ENCODE data around the gene PPWD1. TPM values are rescaled to one million over a fixed set of nuclear protein-coding genes. Genes with fewer than 3 reads are reported as not detected.

The PPWD1 gene
- total and polyA plus RNA-seq, 2 donors from 2014 or later = 16.5 to 29.7 TPM

- intact Hi-C loops (cut with DNase I) = no loop called here
- H3K4me3 ChIP-seq (ENCODE audit: low read length in 3 of 3) = no peak overlapping the region
- no peaks in the 10 kb centered on the region for H3K9me3 ChIP-seq (ENCODE audit: control insufficient read depth in 2 of 3, insufficient read depth in 1 of 3, low read length in 3 of 3)
- no peak overlapping the region for H3K9ac ChIP-seq (ENCODE audit: low read length in 3 of 3)
- H3K27ac ChIP-seq (ENCODE audit: low read depth in 2 of 2, low read length in 2 of 2) = no peak overlapping the region
- no peaks in the 10 kb centered on the region for H3K36me3 ChIP-seq (ENCODE audit: control insufficient read depth in 2 of 3, insufficient read depth in 3 of 3, low read length in 3 of 3)
- no peaks in the 10 kb centered on the region for H3K4me1 ChIP-seq (ENCODE audit: control insufficient read depth in 2 of 3, insufficient read depth in 2 of 3, low read depth in 1 of 3, low read length in 3 of 3)
- DNase-seq = no peak
- H3K27me3 ChIP-seq (ENCODE audit: control insufficient read depth, insufficient read depth, low read length) = no peaks in the 10 kb centered on the region
- TF ChIP-seq CTCF (IDR thresholded peaks at IDR 0.05; ENCODE audit: borderline replicate concordance, extremely low read depth, insufficient read depth) = no peak
- no peak for FAIRE-seq
Observed at GRCh38 chr5:65548281-65548680, 14.8 kb upstream of the PPWD1 start.

- no peaks in the 10 kb centered on the region for H3K4me1 ChIP-seq (ENCODE audit: control insufficient read depth in 2 of 3, insufficient read depth in 2 of 3, low read depth in 1 of 3, low read length in 3 of 3)
- TF ChIP-seq CTCF (IDR thresholded peaks at IDR 0.05; ENCODE audit: borderline replicate concordance, extremely low read depth, insufficient read depth) = no peak
- no peak overlapping the region for H3K4me3 ChIP-seq (ENCODE audit: low read length in 3 of 3)
- H3K9ac ChIP-seq (ENCODE audit: low read length in 3 of 3) = no peak overlapping the region
- no peak for DNase-seq
- H3K27me3 ChIP-seq (ENCODE audit: control insufficient read depth, insufficient read depth, low read length) = no peaks in the 10 kb centered on the region
- H3K27ac ChIP-seq (ENCODE audit: low read depth in 2 of 2, low read length in 2 of 2) = no peak overlapping the region
- H3K36me3 ChIP-seq (ENCODE audit: control insufficient read depth in 2 of 3, insufficient read depth in 3 of 3, low read length in 3 of 3) = no peaks in the 10 kb centered on the region
- FAIRE-seq = no peak
- no peaks in the 10 kb centered on the region for H3K9me3 ChIP-seq (ENCODE audit: control insufficient read depth in 2 of 3, insufficient read depth in 1 of 3, low read length in 3 of 3)
- intact Hi-C loops (cut with DNase I) = no loop called here
Observed at GRCh38 chr5:65553941-65554340, 9.2 kb upstream of the PPWD1 start.

GRCh38 chr5:65555287-65555686 is 7.8 kb upstream of the PPWD1 start:
- intact Hi-C loops (cut with DNase I) = no loop called here
- Histone ChIP-seq H3K4me1 (ENCODE audit: control insufficient read depth in 2 of 3, insufficient read depth in 2 of 3, low read depth in 1 of 3, low read length in 3 of 3) (no peaks in the 10 kb centered on the region), H3K9ac (ENCODE audit: low read length in 3 of 3) (no peak overlapping the region), H3K27me3 (ENCODE audit: control insufficient read depth, insufficient read depth, low read length) (no peaks in the 10 kb centered on the region), H3K27ac (ENCODE audit: low read depth in 2 of 2, low read length in 2 of 2) (no peak overlapping the region), H3K9me3 (ENCODE audit: control insufficient read depth in 2 of 3, insufficient read depth in 1 of 3, low read length in 3 of 3) (no peaks in the 10 kb centered on the region), H3K4me3 (ENCODE audit: low read length in 3 of 3) (no peak overlapping the region), H3K36me3 (ENCODE audit: control insufficient read depth in 2 of 3, insufficient read depth in 3 of 3, low read length in 3 of 3) (no peaks in the 10 kb centered on the region)
- DNase-seq (no peak), FAIRE-seq (no peak)
- TF ChIP-seq CTCF (IDR thresholded peaks at IDR 0.05; ENCODE audit: borderline replicate concordance, extremely low read depth, insufficient read depth) = no peak

GRCh38 chr5:65556181-65556580 is 6.9 kb upstream of the PPWD1 start:
- no peak for TF ChIP-seq CTCF (IDR thresholded peaks at IDR 0.05; ENCODE audit: borderline replicate concordance, extremely low read depth, insufficient read depth)
- Histone ChIP-seq H3K36me3 (ENCODE audit: control insufficient read depth in 2 of 3, insufficient read depth in 3 of 3, low read length in 3 of 3) (no peaks in the 10 kb centered on the region), H3K9me3 (ENCODE audit: control insufficient read depth in 2 of 3, insufficient read depth in 1 of 3, low read length in 3 of 3) (no peaks in the 10 kb centered on the region), H3K27me3 (ENCODE audit: control insufficient read depth, insufficient read depth, low read length) (no peaks in the 10 kb centered on the region), H3K4me3 (ENCODE audit: low read length in 3 of 3) (no peak overlapping the region), H3K4me1 (ENCODE audit: control insufficient read depth in 2 of 3, insufficient read depth in 2 of 3, low read depth in 1 of 3, low read length in 3 of 3) (no peaks in the 10 kb centered on the region), H3K9ac (ENCODE audit: low read length in 3 of 3) (no peak overlapping the region), H3K27ac (ENCODE audit: low read depth in 2 of 2, low read length in 2 of 2) (no peak overlapping the region)
- no peak for FAIRE-seq
- no peak for DNase-seq
- intact Hi-C loops (cut with DNase I) = no loop called here
